Spinal cord (tissue), 10 donors: ENCODE results near the gene BRWD1. TPM values are rescaled to one million over a fixed set of nuclear protein-coding genes. Genes with fewer than 3 reads are reported as not detected.
"Not testable (repeated sequence)": the region's sequence is repeated elsewhere in the genome, so short reads cannot be mapped to it uniquely, and the experiment has no call there.

Source experiments
- DNase-seq, 6 donors: peaks; one replicate each; pipeline versions ENCODE4 v3.0.0 to v3.0.0-alpha.2; 2013 to 2015; ENCODE audit warnings: low spot score in 6 of 6, low read depth in 4 of 6
- H3K27ac ChIP-seq: one replicate; pipeline ENCODE4 v1.5.1; 2013; ENCODE audit warnings: low read depth, low read length, control low read depth
- H3K27me3 ChIP-seq: one replicate; pipeline ENCODE4 v1.6.1; 2013; ENCODE audit warnings: low read length; ENCODE audit not compliant: control insufficient read depth, insufficient read depth
- H3K36me3 ChIP-seq: one replicate; pipeline ENCODE4 v1.6.1; 2013; ENCODE audit warnings: low read length; ENCODE audit not compliant: control insufficient read depth, insufficient read depth
- H3K4me1 ChIP-seq: one replicate; pipeline ENCODE4 v1.6.1; 2013; ENCODE audit warnings: low read length; ENCODE audit not compliant: control insufficient read depth, insufficient read depth
- H3K4me3 ChIP-seq: one replicate; pipeline ENCODE4 v1.5.1; 2013; ENCODE audit warnings: low read depth, low read length, control low read depth
- H3K9me3 ChIP-seq: one replicate; pipeline ENCODE4 v1.6.1; 2013; ENCODE audit warnings: low read length; ENCODE audit not compliant: control insufficient read depth, insufficient read depth
- WGBS: methylation state at CpG from one replicate; pipeline ENCODE4 v1.1.5; 2013; ENCODE audit warnings: missing lambda C conversion rate; ENCODE audit not compliant: insufficient coverage; 5-methylcytosine and 5-hydroxymethylcytosine counted together
- polyA plus RNA-seq, 2 donors: library from polyadenylated mRNA; unstranded; fragments of 120-200 nt; gene quantifications; one replicate each; pipeline ENCODE4 v1.2.1, GENCODE V29; 2013; ENCODE audit not compliant: insufficient read length in 2 of 2
- total RNA-seq, 2 donors: library from RNA; depleted of rRNA in 1 of 2; stranded (reverse); fragments of 120-200 nt in 1 of 2; fragments of >200 nt in 1 of 2; gene quantifications; one replicate each; pipeline versions ENCODE4 v1.2.3 to v1.2.4, GENCODE V29; 2013 to 2014
- donor health status: healthy.

BRWD1 gene
- total and polyA plus RNA-seq, 4 donors: 78.2 to 180 (median 109) TPM

- H3K27me3 ChIP-seq: no peaks in the 10 kb centered on the region
- no peak for DNase-seq
- H3K36me3 ChIP-seq: no peaks in the 10 kb centered on the region
- H3K27ac ChIP-seq: no peak overlapping the region
- H3K4me3 ChIP-seq: no peak overlapping the region
- H3K4me1 ChIP-seq: no peaks in the 10 kb centered on the region
- H3K9me3 ChIP-seq: no peaks in the 10 kb centered on the region
Observed at GRCh38 chr21:39150877-39151276, 162.6 kb downstream of the BRWD1 start.

DNA sequence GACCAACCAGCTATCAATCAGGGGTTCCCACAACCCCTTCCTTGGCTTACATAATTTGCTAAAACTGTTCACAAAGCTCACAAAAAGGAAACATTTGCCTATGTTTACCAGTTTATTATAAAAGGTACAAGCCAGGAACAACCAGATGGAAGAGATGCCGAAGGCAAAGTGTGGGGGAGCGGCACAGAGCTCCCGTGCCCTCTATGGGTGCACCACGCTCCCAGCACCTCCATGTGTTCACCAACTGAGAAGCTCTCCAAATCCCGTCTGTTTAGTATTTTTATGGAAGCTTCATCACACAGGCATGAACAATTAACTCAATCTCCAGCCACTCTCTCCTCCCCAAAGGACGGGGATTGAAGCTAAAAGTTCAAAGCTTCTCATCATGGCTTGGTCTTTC lies 163.1 kb downstream of the BRWD1 start:
- Histone ChIP-seq H3K9me3 (no peaks in the 10 kb centered on the region), H3K4me1 (no peaks in the 10 kb centered on the region), H3K36me3 (no peaks in the 10 kb centered on the region), H3K27me3 (no peaks in the 10 kb centered on the region), H3K4me3 (no peak overlapping the region), H3K27ac (no peak overlapping the region)
- 90% methylated on average over 2 of the region's 6 CpGs for WGBS
- DNase-seq: no peak

- H3K4me1 ChIP-seq: no peaks in the 10 kb centered on the region
- H3K27ac ChIP-seq: no peak overlapping the region
- H3K4me3 ChIP-seq: no peak overlapping the region
- H3K9me3 ChIP-seq: no peaks in the 10 kb centered on the region
- no peak for DNase-seq
- H3K27me3 ChIP-seq: no peaks in the 10 kb centered on the region
- no peaks in the 10 kb centered on the region for H3K36me3 ChIP-seq
Observed at GRCh38 chr21:39149882-39150281, 163.6 kb downstream of the BRWD1 start.

DNA sequence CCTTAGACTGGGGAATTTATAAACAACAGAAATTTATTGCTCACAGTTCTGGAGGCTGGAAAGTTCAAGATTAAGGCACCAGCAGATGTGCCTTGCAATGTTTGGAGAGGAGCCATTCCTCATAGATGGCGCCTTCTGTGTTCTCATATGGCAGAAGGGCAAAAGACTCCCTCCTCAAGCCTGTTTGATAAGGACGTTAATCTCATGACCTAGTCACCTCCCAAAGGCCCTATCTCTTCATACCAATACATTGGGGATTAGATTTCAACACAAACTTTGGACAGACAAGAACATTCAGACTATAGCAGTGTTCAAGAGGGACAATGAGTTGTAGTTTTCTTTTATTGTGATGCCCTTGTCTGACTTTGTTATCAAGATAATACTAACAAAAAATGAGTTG lies 164.5 kb downstream of the BRWD1 start:
- no peaks in the 10 kb centered on the region for H3K9me3 ChIP-seq
- DNase-seq: no peak
- H3K27ac ChIP-seq: no peak overlapping the region
- H3K4me3 ChIP-seq: no peak overlapping the region
- no peaks in the 10 kb centered on the region for H3K27me3 ChIP-seq
- no peaks in the 10 kb centered on the region for H3K4me1 ChIP-seq
- 100% methylated on average over 1 of the region's 2 CpGs for WGBS
- H3K36me3 ChIP-seq: no peaks in the 10 kb centered on the region

- no peaks in the 10 kb centered on the region for H3K27me3 ChIP-seq
- H3K4me3 ChIP-seq: no peak overlapping the region
- H3K36me3 ChIP-seq: no peaks in the 10 kb centered on the region
- H3K27ac ChIP-seq: no peak overlapping the region
- no CpG with 5 or more reads among the region's 3 CpGs for WGBS
- no peak for DNase-seq
- no peaks in the 10 kb centered on the region for H3K9me3 ChIP-seq
- H3K4me1 ChIP-seq: no peaks in the 10 kb centered on the region
Observed at GRCh38 chr21:39144191-39144590, 169.2 kb downstream of the BRWD1 start.

- no peaks in the 10 kb centered on the region for H3K9me3 ChIP-seq
- H3K36me3 ChIP-seq: no peaks in the 10 kb centered on the region
- H3K27ac ChIP-seq: no peak overlapping the region
- H3K4me3 ChIP-seq: no peak overlapping the region
- DNase-seq: no peak
- H3K27me3 ChIP-seq: no peaks in the 10 kb centered on the region
- no peaks in the 10 kb centered on the region for H3K4me1 ChIP-seq
- 83% methylated on average over 1 of the region's 3 CpGs for WGBS
Observed at GRCh38 chr21:39142972-39143371, 170.5 kb downstream of the BRWD1 start.

DNA sequence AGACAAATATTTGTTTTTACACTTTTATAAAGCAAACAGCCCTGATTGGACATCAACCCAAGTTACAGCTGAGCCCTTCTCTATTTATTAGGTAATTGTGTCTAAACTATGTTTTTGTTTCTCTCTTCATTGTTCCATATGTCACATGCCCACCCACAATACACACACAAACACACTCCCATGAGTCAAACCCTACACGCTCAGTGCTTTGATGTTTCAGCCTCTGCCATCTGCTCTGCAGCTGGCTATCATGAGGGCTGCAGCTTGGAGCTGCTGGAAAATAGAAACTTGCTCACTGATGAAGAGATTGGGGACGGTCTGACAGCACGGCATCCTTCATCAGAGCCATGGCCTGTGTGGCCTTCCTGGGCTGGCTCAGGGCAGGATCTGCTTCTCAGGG lies 171.9 kb downstream of the BRWD1 start:
- H3K27ac ChIP-seq: no peak overlapping the region
- H3K36me3 ChIP-seq: no peaks in the 10 kb centered on the region
- WGBS: 45% methylated on average over 3 of the region's 3 CpGs
- DNase-seq: peak in 1 of 6 donors; percentile 73
- no peak overlapping the region for H3K4me3 ChIP-seq
- H3K4me1 ChIP-seq: peaks cover 9% of the 10 kb centered on the region
- H3K9me3 ChIP-seq: no peaks in the 10 kb centered on the region
- H3K27me3 ChIP-seq: no peaks in the 10 kb centered on the region

DNA sequence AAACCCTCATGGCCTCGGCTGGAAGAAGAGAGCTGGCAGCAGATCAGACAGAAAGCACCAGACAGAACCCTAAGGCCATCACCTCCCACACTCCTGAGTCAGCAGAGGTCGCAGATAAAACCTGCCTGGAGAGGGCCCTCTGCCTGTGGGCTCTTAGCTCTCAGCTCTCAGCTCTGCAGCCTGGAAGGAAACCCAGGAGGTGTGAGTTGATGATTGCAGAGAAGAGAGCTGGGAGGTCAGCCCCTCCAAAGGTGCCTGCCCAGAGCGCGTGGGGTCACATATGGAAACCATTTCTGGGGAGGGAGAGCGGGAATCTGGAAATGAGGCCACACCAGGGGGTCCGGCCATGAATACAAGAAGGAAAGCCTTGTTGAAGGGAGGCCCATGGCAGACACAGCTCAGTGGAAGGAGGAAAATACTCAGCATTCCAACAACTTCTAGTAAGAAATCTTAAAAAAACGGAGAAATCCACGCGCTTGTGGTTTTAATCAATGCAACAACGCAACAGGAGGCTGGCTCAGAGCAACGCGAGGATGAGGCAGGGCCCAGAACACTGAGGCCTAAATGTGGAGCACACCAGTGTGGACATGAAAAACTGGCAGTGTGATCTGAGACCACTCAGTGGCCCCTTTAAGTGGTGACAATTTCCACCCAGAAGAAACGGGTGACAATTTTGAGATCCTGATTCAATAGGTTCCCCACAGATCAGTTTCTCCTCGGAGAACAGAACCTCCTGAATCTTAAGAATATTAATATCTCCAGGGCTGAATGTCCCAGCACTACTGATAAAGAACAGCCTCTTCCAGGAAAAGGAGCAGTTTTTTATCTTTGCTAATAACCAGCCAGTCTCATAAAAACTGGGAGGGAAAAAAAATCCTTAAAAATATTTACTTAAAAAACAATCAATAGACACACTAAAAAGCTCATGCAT lies 175.9 kb downstream of the BRWD1 start:
- no peaks in the 10 kb centered on the region for H3K36me3 ChIP-seq
- no peaks in the 10 kb centered on the region for H3K27me3 ChIP-seq
- WGBS: 60% methylated on average over 10 of the region's 14 CpGs
- H3K4me1 ChIP-seq: peaks cover 9% of the 10 kb centered on the region
- DNase-seq: peak in 1 of 6 donors; percentile 62
- H3K27ac ChIP-seq: peak overlapping the region; percentile 67
- no peak overlapping the region for H3K4me3 ChIP-seq
- no peaks in the 10 kb centered on the region for H3K9me3 ChIP-seq

- Histone ChIP-seq H3K4me1 (peaks cover 9% of the 10 kb centered on the region), H3K27ac (peak overlapping the region; percentile 67), H3K27me3 (no peaks in the 10 kb centered on the region), H3K4me3 (no peak overlapping the region), H3K9me3 (no peaks in the 10 kb centered on the region), H3K36me3 (no peaks in the 10 kb centered on the region)
- DNase-seq: no peak
- 88% methylated on average over 5 of the region's 5 CpGs for WGBS
Observed at GRCh38 chr21:39136711-39137110, 176.7 kb downstream of the BRWD1 start.

- H3K9me3 ChIP-seq, H3K27ac ChIP-seq, H3K4me1 ChIP-seq, H3K4me3 ChIP-seq, H3K27me3 ChIP-seq, H3K36me3 ChIP-seq: not testable (repeated sequence)
- peak in 2 of 6 donors; percentile 32 to 72 for DNase-seq
- WGBS: no CpG with 5 or more reads among the region's 8 CpGs
Observed at GRCh38 chr21:39136138-39136537, 177.3 kb downstream of the BRWD1 start.
